CD4-positive, alpha-beta T cell (primary cell): ENCODE data around the gene MOBP. TPM values are rescaled to one million over a fixed set of nuclear protein-coding genes. Genes with fewer than 3 reads are reported as not detected.

Experiments
- ATAC-seq: fragments of 200-7000 bp; cut with Tn5 transposase; one replicate; pipeline ENCODE4 v1.10.0; 2022; ENCODE audit warnings: mild to moderate bottlenecking; ENCODE audit not compliant: poor library complexity
- CTCF ChIA-PET: fragments of 350-600 bp; sonication (Branson Sonifier 250); formaldehyde crosslinking; loops from one replicate; lab custom pipeline; 2021; ENCODE audit warnings: antibody characterized with exemption, inconsistent platforms; lab: Charles Lee
- POLR2A ChIA-PET: fragments of 350-600 bp; sonication (Branson Sonifier 250); formaldehyde crosslinking; loops from one replicate; lab custom pipeline; 2021; ENCODE audit warnings: antibody characterized with exemption, inconsistent platforms; lab: Charles Lee
- DNase-seq, 14 experiments: peaks; one replicate each; pipeline ENCODE4 v3.0.0-alpha.2; 2013 to 2020; ENCODE audit warnings: mixed read lengths in 2 of 14
- H3K27ac ChIP-seq, 2 donors: one replicate each; pipeline versions ENCODE4 v1.5.1 to v1.7.0; 2013; ENCODE audit warnings: low read length in 2 of 2, low read depth in 1 of 2, mild to moderate bottlenecking in 1 of 2
- H3K27me3 ChIP-seq, 2 experiments: 1 replicate in 1 of 2; 2 replicates in 1 of 2; pipeline versions ENCODE4 v1.6.1 to v1.7.0; 2013; ENCODE audit warnings: low read length in 2 of 2, control low read depth in 1 of 2, mild to moderate bottlenecking in 1 of 2, moderate library complexity in 1 of 2; ENCODE audit not compliant: insufficient read depth in 2 of 2, control insufficient read depth in 1 of 2
- H3K36me3 ChIP-seq: one replicate; pipeline ENCODE4 v1.6.1; 2013; ENCODE audit warnings: low read length, control low read depth; ENCODE audit not compliant: insufficient read depth
- H3K4me1 ChIP-seq: one replicate; pipeline ENCODE4 v1.6.1; 2013; ENCODE audit warnings: low read length, control low read depth; ENCODE audit not compliant: insufficient read depth
- H3K4me3 ChIP-seq: one replicate; pipeline ENCODE4 v1.5.1; 2013; ENCODE audit warnings: mild to moderate bottlenecking, low read length, moderate library complexity
- H3K9me3 ChIP-seq, 2 experiments: 1 replicate in 1 of 2; 2 replicates in 1 of 2; pipeline versions ENCODE4 v1.6.1 to v1.7.0; 2013; ENCODE audit warnings: low read length in 2 of 2, mild to moderate bottlenecking in 2 of 2, control low read depth in 1 of 2, moderate library complexity in 1 of 2; ENCODE audit not compliant: control insufficient read depth in 1 of 2, insufficient read depth in 1 of 2
- H3K27ac Mint-ChIP-seq: one replicate; pipeline ENCODE4 v1.8.0; 2020; ENCODE audit warnings: mixed read lengths
- H3K27me3 Mint-ChIP-seq: one replicate; pipeline ENCODE4 v1.8.0; 2021; ENCODE audit warnings: mixed read lengths
- H3K36me3 Mint-ChIP-seq: one replicate; pipeline ENCODE4 v1.8.0; 2021; ENCODE audit warnings: low read depth, mixed read lengths
- H3K4me1 Mint-ChIP-seq: one replicate; pipeline ENCODE4 v1.8.0; 2021; ENCODE audit warnings: low read depth, mixed read lengths
- H3K4me3 Mint-ChIP-seq: one replicate; pipeline ENCODE4 v1.8.0; 2020; ENCODE audit warnings: mild to moderate bottlenecking, mixed read lengths
- H3K9me3 Mint-ChIP-seq: one replicate; pipeline ENCODE4 v1.8.0; 2020; ENCODE audit warnings: mixed read lengths
- intact Hi-C, 2 experiments: fragments of 100-400 bp; cut with DNase I in 1 of 2; cut with micrococcal nuclease in 1 of 2; formaldehyde crosslinking; loops; one replicate each; pipeline versions ENCODE4 v1.15.1 to v1.9.0; 2023 to 2025; cut with DNase I, micrococcal nuclease
- total RNA-seq, 174 experiments: library from RNA in 2 of 174; stranded (reverse) in 2 of 174; gene quantifications; one replicate each; pipeline ENCODE4 v1.2.3 and lab custom pipeline; 2021 to 2026
- TF ChIP-seq, protein P1 (sequence below): fragments of 200-600 bp; IDR thresholded peaks from one replicate; pipeline ENCODE4 v1.8.0; 2022; ENCODE audit warnings: antibody characterized with exemption, mild to moderate bottlenecking

Gene MOBP
- total RNA-seq, 2 experiments from 2014 or later, result not detected

DNA sequence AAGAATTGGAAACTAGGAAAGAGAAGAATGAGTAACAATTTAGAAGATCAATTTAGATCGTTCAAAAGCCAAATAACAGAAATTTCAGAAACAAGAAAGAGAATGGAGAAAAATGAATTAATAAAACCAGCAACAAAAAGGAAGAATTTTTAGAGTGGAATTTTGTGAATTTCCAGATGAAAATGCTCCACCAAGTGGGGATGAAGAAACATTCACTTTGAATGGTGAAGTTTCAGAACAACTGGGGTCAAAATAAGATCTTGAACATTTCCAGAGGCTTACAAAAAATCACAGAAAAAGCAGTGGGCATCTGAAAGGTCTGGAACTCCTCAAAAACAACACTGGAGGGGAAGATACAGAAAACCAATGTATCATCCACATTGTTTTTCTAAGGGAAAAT lies 4.2 kb upstream of the MOBP start:
- no peak overlapping the region for H3K27ac ChIP-seq
- no peaks in the 10 kb centered on the region for H3K36me3 ChIP-seq
- no peak overlapping the region for H3K4me3 Mint-ChIP-seq
- H3K9me3 ChIP-seq, result no peaks in the 10 kb centered on the region
- H3K4me1 Mint-ChIP-seq, result no peaks in the 10 kb centered on the region
- peaks cover 35% of the 10 kb centered on the region for H3K27me3 Mint-ChIP-seq
- ChIA-PET CTCF (no interaction called here), POLR2A (no interaction called here)
- H3K27me3 ChIP-seq, result no peaks in the 10 kb centered on the region
- H3K4me3 ChIP-seq, result no peak overlapping the region
- H3K4me1 ChIP-seq, result no peaks in the 10 kb centered on the region
- no peak for DNase-seq
- intact Hi-C loops, result no loop called here
- H3K27ac Mint-ChIP-seq, result no peak overlapping the region
- TF ChIP-seq, protein P1, sequence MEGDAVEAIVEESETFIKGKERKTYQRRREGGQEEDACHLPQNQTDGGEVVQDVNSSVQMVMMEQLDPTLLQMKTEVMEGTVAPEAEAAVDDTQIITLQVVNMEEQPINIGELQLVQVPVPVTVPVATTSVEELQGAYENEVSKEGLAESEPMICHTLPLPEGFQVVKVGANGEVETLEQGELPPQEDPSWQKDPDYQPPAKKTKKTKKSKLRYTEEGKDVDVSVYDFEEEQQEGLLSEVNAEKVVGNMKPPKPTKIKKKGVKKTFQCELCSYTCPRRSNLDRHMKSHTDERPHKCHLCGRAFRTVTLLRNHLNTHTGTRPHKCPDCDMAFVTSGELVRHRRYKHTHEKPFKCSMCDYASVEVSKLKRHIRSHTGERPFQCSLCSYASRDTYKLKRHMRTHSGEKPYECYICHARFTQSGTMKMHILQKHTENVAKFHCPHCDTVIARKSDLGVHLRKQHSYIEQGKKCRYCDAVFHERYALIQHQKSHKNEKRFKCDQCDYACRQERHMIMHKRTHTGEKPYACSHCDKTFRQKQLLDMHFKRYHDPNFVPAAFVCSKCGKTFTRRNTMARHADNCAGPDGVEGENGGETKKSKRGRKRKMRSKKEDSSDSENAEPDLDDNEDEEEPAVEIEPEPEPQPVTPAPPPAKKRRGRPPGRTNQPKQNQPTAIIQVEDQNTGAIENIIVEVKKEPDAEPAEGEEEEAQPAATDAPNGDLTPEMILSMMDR, result no peak
- no peaks in the 10 kb centered on the region for H3K36me3 Mint-ChIP-seq
- no peak for ATAC-seq
- no peaks in the 10 kb centered on the region for H3K9me3 Mint-ChIP-seq

DNA sequence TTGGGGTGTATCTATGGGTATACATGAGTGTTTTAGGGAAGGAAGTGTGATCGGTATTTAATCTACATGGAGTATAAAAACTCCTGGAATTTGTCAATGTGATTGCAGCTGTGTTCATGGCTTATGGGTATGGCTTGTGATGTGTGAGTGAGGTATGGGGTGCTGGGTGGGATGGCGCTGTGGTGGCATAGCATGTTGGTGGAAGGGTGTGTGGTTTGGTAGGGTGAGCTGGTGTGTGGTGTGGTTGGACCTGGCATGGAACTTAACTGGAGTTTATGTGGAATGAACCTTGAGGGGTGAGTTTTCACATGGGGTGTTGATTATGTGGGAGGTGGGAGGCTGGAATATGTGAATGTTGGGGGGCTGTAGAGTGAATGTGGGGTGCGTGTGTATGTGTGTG lies 492 bp upstream of the MOBP start:
- no peak for DNase-seq

DNA sequence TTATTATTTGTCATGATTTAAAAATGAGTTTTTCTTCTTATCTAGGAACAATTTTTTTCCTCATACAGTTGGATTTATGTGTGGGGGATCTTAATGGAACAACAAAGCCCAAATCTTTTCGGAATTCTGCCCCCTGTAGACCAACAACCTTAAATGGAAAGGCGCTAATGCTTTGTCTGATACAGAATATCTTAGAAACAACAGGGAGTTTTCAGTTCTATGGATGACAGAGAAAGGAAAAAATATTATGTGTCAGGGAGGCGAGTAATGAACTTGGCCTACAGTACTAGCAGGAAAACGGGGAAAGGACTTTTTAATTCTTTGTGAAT lies 592 bp downstream of the MOBP start:
- H3K27ac Mint-ChIP-seq, result no peak overlapping the region
- CTCF ChIA-PET, result no interaction called here

More for the DNA sequence above, 492 bp upstream of the MOBP start:
- no peak overlapping the region for H3K4me3 ChIP-seq
- Mint-ChIP-seq H3K27me3 (peaks cover 32% of the 10 kb centered on the region), H3K4me3 (no peak overlapping the region), H3K27ac (no peak overlapping the region), H3K9me3 (no peaks in the 10 kb centered on the region), H3K36me3 (no peaks in the 10 kb centered on the region), H3K4me1 (no peaks in the 10 kb centered on the region)
- no peaks in the 10 kb centered on the region for H3K27me3 ChIP-seq
- no peaks in the 10 kb centered on the region for H3K9me3 ChIP-seq
- CTCF ChIA-PET, result no interaction called here
- intact Hi-C loops, result no loop called here
- TF ChIP-seq, protein P1, result no peak
- H3K4me1 ChIP-seq, result no peaks in the 10 kb centered on the region
- ATAC-seq, result no peak
- H3K36me3 ChIP-seq, result no peaks in the 10 kb centered on the region
- POLR2A ChIA-PET, result no interaction called here
- H3K27ac ChIP-seq, result no peak overlapping the region

More for the DNA sequence above, 592 bp downstream of the MOBP start:
- H3K36me3 Mint-ChIP-seq, result no peaks in the 10 kb centered on the region
- no peaks in the 10 kb centered on the region for H3K9me3 Mint-ChIP-seq
- Histone ChIP-seq H3K4me1 (no peaks in the 10 kb centered on the region), H3K27me3 (no peaks in the 10 kb centered on the region), H3K9me3 (no peaks in the 10 kb centered on the region), H3K4me3 (no peak overlapping the region), H3K36me3 (no peaks in the 10 kb centered on the region), H3K27ac (no peak overlapping the region)
- no peak for ATAC-seq
- TF ChIP-seq, protein P1, result no peak
- peaks cover 42% of the 10 kb centered on the region for H3K27me3 Mint-ChIP-seq
- no peak for DNase-seq
- intact Hi-C loops, result no loop called here
- no peaks in the 10 kb centered on the region for H3K4me1 Mint-ChIP-seq
- POLR2A ChIA-PET, result no interaction called here
- H3K4me3 Mint-ChIP-seq, result no peak overlapping the region
